Cardiac muscle cell (in vitro differentiated cells and primary cell): ENCODE data around the gene NBAS. TPM values are rescaled to one million over a fixed set of nuclear protein-coding genes. Genes with fewer than 3 reads are reported as not detected.

ENCODE experiments used
- DNase-seq, 2 donors: peaks; one replicate each; pipeline versions ENCODE4 v3.0.0 to v3.0.0-alpha.2; 2010 to 2017; ENCODE audit warnings: low read depth in 1 of 2, low spot score in 1 of 2
- H3K27ac ChIP-seq: fragments of 200-600 bp; sonication (generic); 2 replicates; pipeline ENCODE4 v1.5.1; 2016
- H3K27me3 ChIP-seq: fragments of 200-600 bp; sonication (generic); 2 replicates; pipeline ENCODE4 v1.6.0; 2016; ENCODE audit warnings: control low read depth
- H3K36me3 ChIP-seq: fragments of 200-600 bp; sonication (generic); 2 replicates; pipeline ENCODE4 v1.5.1; 2016; ENCODE audit warnings: control low read depth
- H3K4me1 ChIP-seq: fragments of 200-600 bp; sonication (generic); 2 replicates; pipeline ENCODE4 v1.8.1; 2017; ENCODE audit warnings: low read depth, mild to moderate bottlenecking, mixed run types
- H3K4me3 ChIP-seq: fragments of 200-600 bp; sonication (generic); 2 replicates; pipeline ENCODE4 v1.5.1; 2016; ENCODE audit warnings: mild to moderate bottlenecking
- H3K9me3 ChIP-seq: fragments of 200-600 bp; sonication (generic); 2 replicates; pipeline ENCODE4 v1.5.1; 2017; ENCODE audit warnings: low read depth, mild to moderate bottlenecking, control low read depth
- CTCF ChIP-seq: IDR thresholded peaks from 2 replicates; pipeline ENCODE4 v1.5.1; 2012; ENCODE audit warnings: low read depth, mild to moderate bottlenecking, low read length
- polyA plus RNA-seq: library from polyadenylated mRNA; unstranded; fragments of >200 nt; fragmentation: Nextera tagmentation; extraction: Ambion mirVana; gene quantifications from 2 replicates; pipeline ENCODE4 v1.2.1, GENCODE V29; 2016
- total RNA-seq: library from RNA; depleted of rRNA; stranded (reverse); fragments of >200 nt; gene quantifications from 2 replicates; pipeline ENCODE4 v1.2.3, GENCODE V29; 2016

Gene NBAS
- total and polyA plus RNA-seq, 2 experiments from 2014 or later = 32.4 to 74.8 TPM

- H3K27me3 ChIP-seq = no peaks in the 10 kb centered on the region
- H3K9me3 ChIP-seq = no peaks in the 10 kb centered on the region
- H3K36me3 ChIP-seq = no peaks in the 10 kb centered on the region
- H3K27ac ChIP-seq = no peak overlapping the region
- H3K4me1 ChIP-seq = peaks cover 10% of the 10 kb centered on the region
- DNase-seq = no peak
- TF ChIP-seq CTCF = no peak
- H3K4me3 ChIP-seq = no peak overlapping the region
These were observed 433.3 kb downstream of the NBAS start for GRCh38 chr2:15127876-15128275.

GRCh38 chr2:15127301-15127700 lies 433.8 kb downstream of the NBAS start:
- Histone ChIP-seq H3K9me3 (no peaks in the 10 kb centered on the region), H3K4me1 (peaks cover 10% of the 10 kb centered on the region), H3K36me3 (no peaks in the 10 kb centered on the region), H3K27me3 (no peaks in the 10 kb centered on the region), H3K4me3 (no peak overlapping the region), H3K27ac (no peak overlapping the region)
- DNase-seq = no peak
- no peak for TF ChIP-seq CTCF

GRCh38 chr2:15126373-15126772 lies 434.8 kb downstream of the NBAS start:
- H3K36me3 ChIP-seq = no peaks in the 10 kb centered on the region

GRCh38 chr2:15122915-15123314 lies 438.2 kb downstream of the NBAS start:
- Histone ChIP-seq H3K27me3 (no peaks in the 10 kb centered on the region), H3K36me3 (no peaks in the 10 kb centered on the region), H3K4me1 (peaks cover 16% of the 10 kb centered on the region), H3K9me3 (no peaks in the 10 kb centered on the region), H3K4me3 (no peak overlapping the region), H3K27ac (no peak overlapping the region)
- no peak for DNase-seq
- TF ChIP-seq CTCF = no peak

More at GRCh38 chr2:15126373-15126772, 434.8 kb downstream of the NBAS start:
- TF ChIP-seq CTCF = no peak
- Histone ChIP-seq H3K4me1 (peaks cover 10% of the 10 kb centered on the region), H3K9me3 (no peaks in the 10 kb centered on the region), H3K27ac (no peak overlapping the region), H3K4me3 (no peak overlapping the region), H3K27me3 (no peaks in the 10 kb centered on the region)
- no peak for DNase-seq

GRCh38 chr2:15120631-15121030 lies 440.5 kb downstream of the NBAS start:
- H3K27ac ChIP-seq = no peak overlapping the region
- TF ChIP-seq CTCF = no peak

GRCh38 chr2:15119722-15120175 lies 441.4 kb downstream of the NBAS start:
- DNase-seq = no peak
- no peaks in the 10 kb centered on the region for H3K36me3 ChIP-seq
- no peaks in the 10 kb centered on the region for H3K9me3 ChIP-seq
- no peak overlapping the region for H3K4me3 ChIP-seq
- H3K4me1 ChIP-seq = peaks cover 6% of the 10 kb centered on the region
- H3K27me3 ChIP-seq = no peaks in the 10 kb centered on the region
- TF ChIP-seq CTCF = no peak
- no peak overlapping the region for H3K27ac ChIP-seq

More at GRCh38 chr2:15120631-15121030, 440.5 kb downstream of the NBAS start:
- Histone ChIP-seq H3K27me3 (no peaks in the 10 kb centered on the region), H3K36me3 (no peaks in the 10 kb centered on the region), H3K4me1 (peaks cover 6% of the 10 kb centered on the region), H3K9me3 (no peaks in the 10 kb centered on the region), H3K4me3 (no peak overlapping the region)
- no peak for DNase-seq
